HL-60 (cell line): ENCODE data around the gene TSPAN15.

Experiments
- GABPA ChIP-seq: IDR thresholded peaks from 2 replicates; pipeline ENCODE4 v1.6.1; 2012; ENCODE audit warnings: low read depth
- POLR2AphosphoS5 ChIP-seq: IDR thresholded peaks from 2 replicates; pipeline ENCODE4 v1.6.1; 2012; ENCODE audit warnings: low read depth
- REST ChIP-seq: IDR thresholded peaks from 2 replicates; pipeline ENCODE4 v1.6.1; 2012; ENCODE audit warnings: low read depth; ENCODE audit not compliant: insufficient replicate concordance
- SPI1 ChIP-seq: IDR thresholded peaks from 2 replicates; pipeline ENCODE4 v1.6.1; 2012; ENCODE audit warnings: low read depth, mild to moderate bottlenecking, borderline replicate concordance
- TF ChIP-seq, protein P1 (sequence below): IDR thresholded peaks from one replicate; pipeline ENCODE4 v1.5.1; 2011; ENCODE audit warnings: low read length, control low read depth, inconsistent platforms; ENCODE audit not compliant: insufficient read depth

DNA sequence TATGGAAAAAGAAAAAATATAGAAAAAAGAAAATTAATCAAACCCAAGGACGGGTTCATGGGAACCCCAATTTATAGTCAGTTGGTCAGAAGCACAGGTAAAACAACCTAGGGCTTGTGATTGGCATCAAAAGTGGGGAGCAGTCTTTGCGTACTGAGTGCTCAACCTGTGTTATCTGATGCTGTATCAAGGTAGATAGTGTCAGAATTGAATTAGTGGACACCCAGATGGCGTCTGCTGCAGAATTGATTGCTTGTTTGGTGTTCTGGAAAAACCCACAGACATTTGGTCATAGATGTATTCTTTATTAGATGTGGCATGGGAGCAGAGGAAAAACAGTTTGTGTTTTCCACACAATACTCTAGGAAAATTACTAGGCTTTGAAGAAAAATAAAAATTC is 82.4 kb downstream of the TSPAN15 start:
- TF ChIP-seq, protein P1, sequence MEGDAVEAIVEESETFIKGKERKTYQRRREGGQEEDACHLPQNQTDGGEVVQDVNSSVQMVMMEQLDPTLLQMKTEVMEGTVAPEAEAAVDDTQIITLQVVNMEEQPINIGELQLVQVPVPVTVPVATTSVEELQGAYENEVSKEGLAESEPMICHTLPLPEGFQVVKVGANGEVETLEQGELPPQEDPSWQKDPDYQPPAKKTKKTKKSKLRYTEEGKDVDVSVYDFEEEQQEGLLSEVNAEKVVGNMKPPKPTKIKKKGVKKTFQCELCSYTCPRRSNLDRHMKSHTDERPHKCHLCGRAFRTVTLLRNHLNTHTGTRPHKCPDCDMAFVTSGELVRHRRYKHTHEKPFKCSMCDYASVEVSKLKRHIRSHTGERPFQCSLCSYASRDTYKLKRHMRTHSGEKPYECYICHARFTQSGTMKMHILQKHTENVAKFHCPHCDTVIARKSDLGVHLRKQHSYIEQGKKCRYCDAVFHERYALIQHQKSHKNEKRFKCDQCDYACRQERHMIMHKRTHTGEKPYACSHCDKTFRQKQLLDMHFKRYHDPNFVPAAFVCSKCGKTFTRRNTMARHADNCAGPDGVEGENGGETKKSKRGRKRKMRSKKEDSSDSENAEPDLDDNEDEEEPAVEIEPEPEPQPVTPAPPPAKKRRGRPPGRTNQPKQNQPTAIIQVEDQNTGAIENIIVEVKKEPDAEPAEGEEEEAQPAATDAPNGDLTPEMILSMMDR = no peak
- TF ChIP-seq REST (no peak), POLR2AphosphoS5 (no peak), SPI1 (no peak), GABPA (no peak)
